PC-3 (cell line): ENCODE results near the gene POLR3GL.

Experiments
- CTCF ChIP-seq: fragments of 300-600 bp; sonication (generic); conservative IDR thresholded peaks from 2 replicates; pipeline ENCODE4 v1.5.1; 2017; ENCODE audit warnings: antibody characterized with exemption, low read depth, mild to moderate bottlenecking, low read length
- EZH2 ChIP-seq: fragments of 300-600 bp; sonication (generic); IDR thresholded peaks from one replicate; pipeline ENCODE4 v1.6.1; 2017; ENCODE audit warnings: antibody characterized with exemption, mild to moderate bottlenecking, low read length; ENCODE audit not compliant: unreplicated experiment

GRCh38 chr1:145959333-145959732 lies 5.2 kb upstream of the POLR3GL start:
- TF ChIP-seq CTCF (no peak), EZH2 (no peak)
